Keratinocyte (primary cell): ENCODE results near the gene TWIST2. TPM values are rescaled to one million over a fixed set of nuclear protein-coding genes. Genes with fewer than 3 reads are reported as not detected.

Source experiments
- DNase-seq: peaks from one replicate; pipeline ENCODE4 v3.0.0-alpha.2; 2011; ENCODE audit warnings: low read depth, missing footprints, low spot score
- FAIRE-seq: peaks from 2 replicates; lab custom pipeline; 2011; peaks lifted over from hg19 to GRCh38; lab: Jason Lieb, UNC
- H2AFZ ChIP-seq: 2 replicates; pipeline ENCODE4 v1.6.0; 2012; ENCODE audit warnings: low read length, control low read depth, inconsistent platforms; ENCODE audit not compliant: control insufficient read depth
- H3K27ac ChIP-seq: 2 replicates; pipeline ENCODE4 v1.5.1; 2011; ENCODE audit warnings: low read length; ENCODE audit not compliant: control insufficient read depth, insufficient read depth
- H3K27me3 ChIP-seq: 3 replicates; pipeline ENCODE4 v1.6.0; 2011; ENCODE audit warnings: low read length; ENCODE audit not compliant: control insufficient read depth, insufficient read depth; ENCODE audit errors: extremely low read depth
- H3K36me3 ChIP-seq, 2 experiments: 2 replicates in 1 of 2; 3 replicates in 1 of 2; pipeline ENCODE4 v1.5.1; 2011; ENCODE audit warnings: low read length in 2 of 2, mild to moderate bottlenecking in 1 of 2; ENCODE audit not compliant: control insufficient read depth in 2 of 2, insufficient read depth in 2 of 2; ENCODE audit errors: extremely low read depth in 1 of 2
- H3K4me1 ChIP-seq: 3 replicates; pipeline ENCODE4 v1.5.1; 2011; ENCODE audit warnings: low read length; ENCODE audit not compliant: control insufficient read depth, insufficient read depth; ENCODE audit errors: extremely low read depth
- H3K4me2 ChIP-seq: 3 replicates; pipeline ENCODE4 v1.6.0; 2011; ENCODE audit warnings: low read depth, low read length; ENCODE audit not compliant: control insufficient read depth, insufficient read depth; ENCODE audit errors: extremely low read depth
- H3K4me3 ChIP-seq, 3 experiments: fragments of 200-600 bp in 1 of 3; sonication (generic) in 1 of 3; 2 replicates in 2 of 3; 3 replicates in 1 of 3; pipeline ENCODE4 v1.5.1; 2011 to 2016; ENCODE audit warnings: low read length in 3 of 3, mild to moderate bottlenecking in 3 of 3, control low read depth in 2 of 3, inconsistent platforms in 1 of 3, low read depth in 1 of 3, mixed read lengths in 1 of 3, mixed run types in 1 of 3, moderate library complexity in 1 of 3; ENCODE audit not compliant: control insufficient read depth in 2 of 3, insufficient read depth in 2 of 3; ENCODE audit errors: extremely low read depth in 1 of 3
- H3K79me2 ChIP-seq: 2 replicates; pipeline ENCODE4 v1.6.0; 2012; ENCODE audit warnings: low read length; ENCODE audit not compliant: control insufficient read depth, insufficient read depth
- H3K9ac ChIP-seq: 3 replicates; pipeline ENCODE4 v1.6.0; 2011; ENCODE audit warnings: low read length; ENCODE audit not compliant: control insufficient read depth, insufficient read depth; ENCODE audit errors: extremely low read depth
- H3K9me1 ChIP-seq: 3 replicates; pipeline ENCODE4 v1.6.0; 2011; ENCODE audit warnings: low read length; ENCODE audit not compliant: control insufficient read depth, insufficient read depth; ENCODE audit errors: extremely low read depth
- H3K9me3 ChIP-seq: 2 replicates; pipeline ENCODE4 v1.5.1; 2012; ENCODE audit warnings: low read depth, low read length; ENCODE audit not compliant: control insufficient read depth
- H4K20me1 ChIP-seq: 3 replicates; pipeline ENCODE4 v1.6.0; 2011; ENCODE audit warnings: low read length; ENCODE audit not compliant: control insufficient read depth, insufficient read depth; ENCODE audit errors: extremely low read depth
- EZH2 ChIP-seq: IDR thresholded peaks from one replicate; pipeline ENCODE4 v1.6.1; 2012; ENCODE audit warnings: inconsistent platforms, mild to moderate bottlenecking, low read length, moderate library complexity
- dilution Hi-C: fragments of 300-500 bp; cut with MboI; formaldehyde crosslinking; loops from one replicate; pipeline ENCODE4 v1.7.0; 2020; ENCODE audit warnings: low sequenced_read_pairs; ENCODE audit not compliant: extremely low pct_ligation_motif_present
- polyA plus RNA-seq, 5 experiments: library from polyadenylated mRNA; depleted of rRNA in 3 of 5; stranded (reverse) in 3 of 5; stranded (forward) in 1 of 5; unstranded in 1 of 5; fragments of >200 nt; gene quantifications; 1 replicate in 1 of 5; 2 replicates in 3 of 5; 3 replicates in 1 of 5; pipeline versions ENCODE4 v1.2.1 to v1.2.3, GENCODE V29; 2011 to 2012; ENCODE audit warnings: missing spikeins in 2 of 5, low read depth in 1 of 5, low replicate concordance in 1 of 5
- TF ChIP-seq, protein P1 (sequence below), 3 experiments: IDR thresholded peaks in 1 of 3; conservative IDR thresholded peaks in 1 of 3; optimal IDR thresholded peaks in 1 of 3; 2 replicates in 2 of 3; 3 replicates in 1 of 3; pipeline versions ENCODE3 to v1.5.1; 2011; ENCODE audit warnings: low read length in 3 of 3, mild to moderate bottlenecking in 3 of 3, moderate library complexity in 2 of 3, control low read depth in 1 of 3, inconsistent platforms in 1 of 3; ENCODE audit not compliant: insufficient read depth in 2 of 3; ENCODE audit errors: extremely low read depth in 1 of 3

TWIST2 gene
- polyA plus RNA-seq, 1 donor (not counting 4 experiments of a cell fraction or from before 2014, with no cell fraction given), result 5.5 TPM

DNA sequence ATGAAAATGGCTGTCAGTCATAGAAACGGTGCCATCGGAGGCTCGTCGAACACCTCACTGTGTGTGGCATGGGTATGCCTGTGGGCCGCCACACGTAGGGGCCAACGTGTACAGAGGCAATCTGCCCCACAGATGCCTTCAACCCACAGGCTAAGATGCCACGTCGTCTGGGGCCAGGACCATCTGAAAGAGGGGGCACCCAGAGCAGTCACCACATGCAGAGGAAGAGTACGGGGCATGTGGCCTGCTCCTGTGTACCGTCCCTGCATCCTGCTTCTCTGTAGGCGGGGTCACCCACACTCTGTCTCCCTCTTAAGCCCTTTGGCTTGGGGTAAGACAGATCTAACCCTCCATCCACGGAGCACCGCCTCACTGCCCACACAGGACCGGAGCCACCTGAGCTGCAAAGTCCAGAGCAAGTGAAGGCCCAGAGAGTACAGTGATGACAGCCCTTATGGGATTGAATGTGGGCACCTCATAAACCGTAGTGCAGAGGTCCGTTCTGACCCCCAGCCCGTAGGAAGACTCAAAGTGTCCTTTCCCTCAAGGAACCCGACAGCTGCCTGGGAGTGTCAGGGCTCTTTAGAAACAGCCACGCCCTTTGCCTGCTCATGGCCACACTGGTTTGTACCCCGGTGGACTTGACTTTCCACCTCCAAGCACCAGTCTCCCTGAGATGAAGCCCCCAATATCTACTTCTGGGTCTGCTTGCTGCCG lies 66.2 kb downstream of the TWIST2 start:
- Histone ChIP-seq H3K4me2 (no peak overlapping the region), H3K9me3 (no peaks in the 10 kb centered on the region), H3K27ac (no peak overlapping the region), H3K9me1 (no peaks in the 10 kb centered on the region), H3K36me3 (no peaks in the 10 kb centered on the region), H4K20me1 (no peaks in the 10 kb centered on the region), H3K79me2 (no peaks in the 10 kb centered on the region), H3K4me3 (no peak overlapping the region), H2AFZ (no peak overlapping the region), H3K4me1 (peaks cover 11% of the 10 kb centered on the region), H3K27me3 (no peaks in the 10 kb centered on the region), H3K9ac (no peak overlapping the region)
- TF ChIP-seq EZH2, result no peak
- TF ChIP-seq, protein P1, sequence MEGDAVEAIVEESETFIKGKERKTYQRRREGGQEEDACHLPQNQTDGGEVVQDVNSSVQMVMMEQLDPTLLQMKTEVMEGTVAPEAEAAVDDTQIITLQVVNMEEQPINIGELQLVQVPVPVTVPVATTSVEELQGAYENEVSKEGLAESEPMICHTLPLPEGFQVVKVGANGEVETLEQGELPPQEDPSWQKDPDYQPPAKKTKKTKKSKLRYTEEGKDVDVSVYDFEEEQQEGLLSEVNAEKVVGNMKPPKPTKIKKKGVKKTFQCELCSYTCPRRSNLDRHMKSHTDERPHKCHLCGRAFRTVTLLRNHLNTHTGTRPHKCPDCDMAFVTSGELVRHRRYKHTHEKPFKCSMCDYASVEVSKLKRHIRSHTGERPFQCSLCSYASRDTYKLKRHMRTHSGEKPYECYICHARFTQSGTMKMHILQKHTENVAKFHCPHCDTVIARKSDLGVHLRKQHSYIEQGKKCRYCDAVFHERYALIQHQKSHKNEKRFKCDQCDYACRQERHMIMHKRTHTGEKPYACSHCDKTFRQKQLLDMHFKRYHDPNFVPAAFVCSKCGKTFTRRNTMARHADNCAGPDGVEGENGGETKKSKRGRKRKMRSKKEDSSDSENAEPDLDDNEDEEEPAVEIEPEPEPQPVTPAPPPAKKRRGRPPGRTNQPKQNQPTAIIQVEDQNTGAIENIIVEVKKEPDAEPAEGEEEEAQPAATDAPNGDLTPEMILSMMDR (optimal IDR thresholded peaks at IDR 0.05 in 1 of 3, IDR thresholded peaks at IDR 0.05 in 1 of 3, conservative IDR thresholded peaks at IDR 0.05 in 1 of 3; ENCODE audit: extremely low read depth in 1 of 3, insufficient read depth in 2 of 3, low read length in 3 of 3), result no peak
- no peak for FAIRE-seq
- DNase-seq, result no peak
- dilution Hi-C loops, result no loop called here

DNA sequence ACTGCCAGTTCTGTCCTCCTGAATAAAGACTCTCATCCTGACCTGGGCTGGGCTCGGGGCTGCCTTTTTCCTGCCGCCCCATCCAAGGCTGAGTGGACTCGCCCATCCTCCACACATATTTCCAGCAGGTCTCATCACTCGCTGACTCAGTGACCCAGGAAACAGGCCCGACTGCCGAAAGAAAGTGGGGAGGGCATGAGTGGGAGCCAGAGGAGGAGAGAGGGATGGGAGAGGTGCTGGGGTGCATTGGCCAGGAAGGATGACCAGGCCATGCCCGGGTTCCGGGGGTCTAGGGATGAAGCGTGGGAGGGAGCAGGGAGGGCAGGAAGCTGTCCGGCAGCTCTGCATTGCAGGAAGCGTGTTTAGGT lies 66.7 kb downstream of the TWIST2 start:
- Histone ChIP-seq H3K9me1 (no peaks in the 10 kb centered on the region), H3K27ac (no peak overlapping the region), H3K79me2 (no peaks in the 10 kb centered on the region), H2AFZ (no peak overlapping the region), H3K4me3 (no peak overlapping the region), H3K4me2 (no peak overlapping the region), H3K4me1 (peaks cover 11% of the 10 kb centered on the region), H3K27me3 (no peaks in the 10 kb centered on the region), H4K20me1 (no peaks in the 10 kb centered on the region), H3K9ac (no peak overlapping the region), H3K9me3 (no peaks in the 10 kb centered on the region), H3K36me3 (no peaks in the 10 kb centered on the region)
- TF ChIP-seq EZH2, result no peak
- TF ChIP-seq, protein P1 (optimal IDR thresholded peaks at IDR 0.05 in 1 of 3, IDR thresholded peaks at IDR 0.05 in 1 of 3, conservative IDR thresholded peaks at IDR 0.05 in 1 of 3; ENCODE audit: extremely low read depth in 1 of 3, insufficient read depth in 2 of 3, low read length in 3 of 3), result no peak
- dilution Hi-C loops, result no loop called here
- no peak for FAIRE-seq
- DNase-seq, result no peak
